Activated CD4-positive, alpha-beta T cell treated with anti-CD3 and anti-CD28 coated beads, Interleukin-2, Interleukin-6, amounts not matched to agents 100 ng/mL and 50 ng/mL, durations not matched to agents 16 hours and 8 hours (primary cell): ENCODE measurements around the gene VCAN.

ENCODE experiments used
- DNase-seq: peaks from one replicate; pipeline ENCODE4 v3.0.0-alpha.2; 2020

Gene VCAN

GRCh38 chr5:83576341-83576740, 104.8 kb downstream of the VCAN start:
- no peak for DNase-seq

GRCh38 chr5:83577036-83577636, 105.6 kb downstream of the VCAN start:
- DNase-seq = no peak

- DNase-seq = no peak
These were observed 112.3 kb downstream of the VCAN start for GRCh38 chr5:83583859-83584258.

- no peak for DNase-seq
These were observed 115.6 kb downstream of the VCAN start for GRCh38 chr5:83586874-83587776.

- no peak for DNase-seq
These were observed 118.2 kb downstream of the VCAN start for GRCh38 chr5:83589786-83590185.

GRCh38 chr5:83590966-83591365, 119.4 kb downstream of the VCAN start:
- no peak for DNase-seq

- DNase-seq = no peak
These were observed 123.7 kb downstream of the VCAN start for GRCh38 chr5:83595217-83595616.

- DNase-seq = peak; percentile 7
These were observed 136.6 kb downstream of the VCAN start for GRCh38 chr5:83608122-83608521.

- DNase-seq = no peak
These were observed 143.3 kb downstream of the VCAN start for GRCh38 chr5:83614841-83615240.

GRCh38 chr5:83628360-83628759, 156.8 kb downstream of the VCAN start:
- no peak for DNase-seq
